Measurements from ENCODE around the gene CYP2A7.
"Not testable (repeated sequence)": the region's sequence is repeated elsewhere in the genome, so short reads cannot be mapped to it uniquely, and the experiment has no call there.

The CYP2A7 gene

GRCh38 chr19:40862785-40863184 lies 19.2 kb downstream of the CYP2A7 start:
- Histone ChIP-seq H3K4me3 (replicated peaks; ENCODE audit: insufficient read depth, low read length) (no peak overlapping the region), H3K27me3 (ENCODE audit: insufficient read depth, poor library complexity, severe bottlenecking) (no peaks in the 10 kb centered on the region), H3K27ac (replicated peaks) (peak overlapping the region; percentile 50)
- peak in 1 of 2 experiments; percentile 23 for DNase-seq (ENCODE audit: low read depth in 1 of 2, low spot score in 1 of 2)
- no peak for TF ChIP-seq CTCF (IDR thresholded peaks at IDR 0.05; ENCODE audit: insufficient read depth, low read length)
- no peak for TF ChIP-seq REST (IDR thresholded peaks at IDR 0.05; ENCODE audit: insufficient replicate concordance, low read depth)
- no peak for TF ChIP-seq POLR2AphosphoS5 (IDR thresholded peaks at IDR 0.05; ENCODE audit: low read depth)
- no peak for TF ChIP-seq GABPA (IDR thresholded peaks at IDR 0.05; ENCODE audit: low read depth)
- no peak for TF ChIP-seq SPI1 (IDR thresholded peaks at IDR 0.05; ENCODE audit: borderline replicate concordance, low read depth)

- Histone ChIP-seq H3K27ac (replicated peaks) (peak overlapping the region; percentile 50), H3K27me3 (ENCODE audit: insufficient read depth, poor library complexity, severe bottlenecking) (no peaks in the 10 kb centered on the region), H3K4me3 (replicated peaks; ENCODE audit: insufficient read depth, low read length) (no peak overlapping the region)
- no peak for DNase-seq (ENCODE audit: low read depth in 1 of 2, low spot score in 1 of 2)
- TF ChIP-seq POLR2AphosphoS5 (IDR thresholded peaks at IDR 0.05; ENCODE audit: low read depth) (no peak), SPI1 (IDR thresholded peaks at IDR 0.05; ENCODE audit: borderline replicate concordance, low read depth) (no peak), GABPA (IDR thresholded peaks at IDR 0.05; ENCODE audit: low read depth) (no peak), CTCF (IDR thresholded peaks at IDR 0.05; ENCODE audit: insufficient read depth, low read length) (no peak), REST (IDR thresholded peaks at IDR 0.05; ENCODE audit: insufficient replicate concordance, low read depth) (no peak)
These were observed 19.7 kb downstream of the CYP2A7 start for GRCh38 chr19:40862333-40862732.

GRCh38 chr19:40858109-40858508 lies 23.9 kb downstream of the CYP2A7 start:
- no peak for DNase-seq (ENCODE audit: low read depth in 1 of 2, low spot score in 1 of 2)
- TF ChIP-seq POLR2AphosphoS5 (IDR thresholded peaks at IDR 0.05; ENCODE audit: low read depth) (no peak), REST (IDR thresholded peaks at IDR 0.05; ENCODE audit: insufficient replicate concordance, low read depth) (no peak), GABPA (IDR thresholded peaks at IDR 0.05; ENCODE audit: low read depth) (no peak), CTCF (IDR thresholded peaks at IDR 0.05; ENCODE audit: insufficient read depth, low read length) (no peak)
- Histone ChIP-seq H3K27ac (replicated peaks) (no peak overlapping the region), H3K27me3 (ENCODE audit: insufficient read depth, poor library complexity, severe bottlenecking) (no peaks in the 10 kb centered on the region), H3K4me3 (replicated peaks; ENCODE audit: insufficient read depth, low read length) (no peak overlapping the region)

- H3K27ac ChIP-seq (replicated peaks); H3K27me3 ChIP-seq (ENCODE audit: insufficient read depth, poor library complexity, severe bottlenecking); H3K4me3 ChIP-seq (replicated peaks; ENCODE audit: insufficient read depth, low read length); DNase-seq (ENCODE audit: low read depth in 1 of 2, low spot score in 1 of 2): not testable (repeated sequence)
These were observed 29.4 kb downstream of the CYP2A7 start for GRCh38 chr19:40852467-40853152.

- not testable (repeated sequence) for H3K27me3 ChIP-seq (ENCODE audit: insufficient read depth, poor library complexity, severe bottlenecking); H3K27ac ChIP-seq (replicated peaks); DNase-seq (ENCODE audit: low read depth in 1 of 2, low spot score in 1 of 2); H3K4me3 ChIP-seq (replicated peaks; ENCODE audit: insufficient read depth, low read length)
These were observed 31.8 kb downstream of the CYP2A7 start, which contains the start of gene CYP2A6 for GRCh38 chr19:40850277-40850676. TSS of gene CYP2A6 (minus strand) at chr19:40850447. CDS start at chr19:40850426, 21 bp downstream.

- H3K27me3 ChIP-seq (ENCODE audit: insufficient read depth, poor library complexity, severe bottlenecking); H3K4me3 ChIP-seq (replicated peaks; ENCODE audit: insufficient read depth, low read length); DNase-seq (ENCODE audit: low read depth in 1 of 2, low spot score in 1 of 2); H3K27ac ChIP-seq (replicated peaks): not testable (repeated sequence)
These were observed 35.3 kb downstream of the CYP2A7 start for GRCh38 chr19:40846722-40847121.

Measured in HL-60 (cell line).